Ureter (tissue), 1 donor: ENCODE data around the gene TMEM38B. TPM values are rescaled to one million over a fixed set of nuclear protein-coding genes. Genes with fewer than 3 reads are reported as not detected.

Experiments
- total RNA-seq: library from RNA; stranded (reverse); gene quantifications from one replicate; pipeline ENCODE4 v1.2.4, GENCODE V29; 2023
- donor health status: DM: yes; HTN: yes; CAD: no.

TMEM38B gene
- total RNA-seq, 1 donor from 2014 or later = 11.1 TPM

Other genes with a start within 250 kb of the TMEM38B start
- gene FSD1L, start 246.5 kb upstream of the TMEM38B start, total RNA-seq = 5.0 TPM
- 33.7 TPM for gene FKTN, start 136.4 kb upstream of the TMEM38B start, total RNA-seq
- not detected for gene TAL2, start 32.1 kb upstream of the TMEM38B start, total RNA-seq